GM21515 (cell line): ENCODE measurements around the gene PPP1R18.
"Not testable (repeated sequence)": the region's sequence is repeated elsewhere in the genome, so short reads cannot be mapped to it uniquely, and the experiment has no call there.

Experiments used
- ATAC-seq: cut with Tn5 transposase; IDR thresholded peaks from one replicate; pipeline ENCODE4 v1.9.1; 2021; ENCODE audit not compliant: unreplicated experiment

Gene PPP1R18, protein sequence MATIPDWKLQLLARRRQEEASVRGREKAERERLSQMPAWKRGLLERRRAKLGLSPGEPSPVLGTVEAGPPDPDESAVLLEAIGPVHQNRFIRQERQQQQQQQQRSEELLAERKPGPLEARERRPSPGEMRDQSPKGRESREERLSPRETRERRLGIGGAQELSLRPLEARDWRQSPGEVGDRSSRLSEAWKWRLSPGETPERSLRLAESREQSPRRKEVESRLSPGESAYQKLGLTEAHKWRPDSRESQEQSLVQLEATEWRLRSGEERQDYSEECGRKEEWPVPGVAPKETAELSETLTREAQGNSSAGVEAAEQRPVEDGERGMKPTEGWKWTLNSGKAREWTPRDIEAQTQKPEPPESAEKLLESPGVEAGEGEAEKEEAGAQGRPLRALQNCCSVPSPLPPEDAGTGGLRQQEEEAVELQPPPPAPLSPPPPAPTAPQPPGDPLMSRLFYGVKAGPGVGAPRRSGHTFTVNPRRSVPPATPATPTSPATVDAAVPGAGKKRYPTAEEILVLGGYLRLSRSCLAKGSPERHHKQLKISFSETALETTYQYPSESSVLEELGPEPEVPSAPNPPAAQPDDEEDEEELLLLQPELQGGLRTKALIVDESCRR

DNA sequence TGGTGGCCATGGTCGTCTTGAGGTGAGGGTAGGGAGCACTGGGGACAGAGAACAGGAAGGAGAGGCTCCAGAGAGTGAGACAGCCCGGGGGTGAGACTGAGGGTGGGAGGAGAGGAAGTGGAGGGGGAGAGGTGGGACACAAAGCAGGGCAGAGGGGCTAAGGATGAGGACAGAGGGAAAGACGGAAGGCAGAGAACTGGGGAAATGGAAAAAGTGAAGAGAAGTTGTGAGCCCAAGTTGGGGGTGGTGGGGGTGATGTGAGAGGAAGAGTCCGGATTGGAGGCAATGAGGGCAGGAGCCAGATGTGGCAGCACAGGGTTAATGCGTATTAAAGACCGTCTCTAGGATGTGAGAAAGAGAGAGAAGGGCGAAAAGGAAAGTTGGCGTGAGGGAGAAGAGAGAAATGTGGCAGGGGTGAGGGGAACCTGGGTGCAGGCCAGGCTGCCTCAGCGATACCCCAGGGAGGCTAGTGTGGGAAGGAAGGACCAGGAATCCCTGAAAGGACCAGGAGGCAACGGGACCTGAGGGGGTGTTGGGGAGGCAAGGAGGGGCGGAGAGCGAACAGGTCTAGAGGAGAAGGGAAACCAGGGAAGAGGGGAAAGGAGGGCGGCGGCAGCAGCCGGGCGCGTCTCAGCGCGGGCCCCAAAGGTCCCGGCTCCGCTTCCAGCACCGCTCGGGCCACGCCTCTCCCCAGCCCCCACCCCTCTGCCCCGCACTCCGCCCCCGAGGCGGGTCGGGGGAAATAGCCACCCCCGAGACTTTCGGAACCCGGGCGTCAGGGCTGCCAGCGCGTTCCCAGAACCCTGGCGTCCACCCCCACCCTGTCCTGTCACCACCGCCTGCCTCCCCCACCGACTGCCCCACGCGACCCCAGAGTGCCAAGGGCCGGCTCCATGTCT lies at the start of gene PPP1R18:
TSS of gene PPP1R18 (minus strand) at position 637 of the 899 bp plus-strand sequence. CDS start at position 10, 627 bp downstream.
- no peak for ATAC-seq

DNA sequence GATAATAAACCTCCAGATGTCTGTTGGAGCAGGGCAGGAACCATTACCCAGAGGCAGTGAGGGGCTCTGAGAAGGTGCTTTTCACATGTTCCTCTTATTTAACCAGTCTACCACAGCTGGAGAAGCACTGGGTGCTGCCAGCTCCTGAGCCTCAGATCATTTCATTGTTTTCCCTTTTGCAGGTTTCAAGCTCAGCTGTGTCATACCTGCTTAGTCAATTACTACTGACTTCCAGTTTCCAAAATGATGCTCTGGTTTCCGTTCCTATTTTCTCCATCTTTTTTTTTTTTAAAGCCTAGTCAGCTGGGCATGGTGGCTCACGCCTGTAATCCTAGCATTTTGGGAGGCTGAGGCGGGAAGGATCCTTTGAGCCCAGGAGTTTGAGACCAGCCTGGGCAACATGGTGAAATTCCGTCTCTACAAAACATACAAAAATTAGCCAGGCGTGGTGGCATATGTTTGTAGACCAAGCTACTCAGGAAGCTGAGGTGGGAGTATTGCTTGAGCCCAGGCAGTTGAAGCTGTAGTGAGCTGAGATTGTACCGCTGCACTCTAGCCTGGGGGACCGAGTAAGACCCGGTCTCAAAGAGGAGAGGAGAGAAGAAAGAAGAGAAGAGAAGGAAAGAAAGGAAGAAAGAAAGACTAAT lies 49.3 kb upstream of the PPP1R18 start:
- no peak for ATAC-seq

DNA sequence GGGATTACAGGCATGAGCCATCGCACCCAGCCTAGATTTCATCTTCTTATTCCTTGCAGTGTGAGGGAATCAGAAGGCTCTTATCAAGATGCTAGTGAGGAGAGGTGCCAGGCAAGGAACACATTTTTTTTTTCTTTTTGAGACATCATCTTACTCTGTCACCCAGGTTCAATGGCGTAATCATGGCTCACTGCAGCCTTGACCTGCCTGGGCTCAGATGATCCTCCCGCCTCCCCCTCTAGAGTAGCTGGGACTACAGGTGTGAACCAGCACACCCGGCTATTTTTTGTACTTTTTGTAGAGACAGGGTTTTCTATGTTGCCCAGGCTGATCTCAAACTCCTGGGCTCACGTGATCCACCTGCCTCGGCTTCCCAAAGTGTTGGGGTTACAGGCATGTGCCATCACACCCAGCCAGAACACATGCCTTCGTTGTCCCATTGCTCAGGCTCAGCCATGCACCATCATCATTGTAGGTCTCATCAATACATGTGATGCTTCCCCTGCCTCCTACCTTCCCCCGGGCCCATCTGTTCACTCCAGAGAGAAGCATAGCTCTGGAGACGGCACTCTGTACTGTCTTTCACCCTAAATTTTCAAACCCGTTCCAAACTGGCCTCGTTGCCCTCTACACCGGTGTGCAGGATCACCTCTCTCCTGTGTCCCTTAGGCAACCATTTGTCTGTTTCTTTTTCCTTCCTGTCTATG lies 45.9 kb upstream of the PPP1R18 start:
- no peak for ATAC-seq

DNA sequence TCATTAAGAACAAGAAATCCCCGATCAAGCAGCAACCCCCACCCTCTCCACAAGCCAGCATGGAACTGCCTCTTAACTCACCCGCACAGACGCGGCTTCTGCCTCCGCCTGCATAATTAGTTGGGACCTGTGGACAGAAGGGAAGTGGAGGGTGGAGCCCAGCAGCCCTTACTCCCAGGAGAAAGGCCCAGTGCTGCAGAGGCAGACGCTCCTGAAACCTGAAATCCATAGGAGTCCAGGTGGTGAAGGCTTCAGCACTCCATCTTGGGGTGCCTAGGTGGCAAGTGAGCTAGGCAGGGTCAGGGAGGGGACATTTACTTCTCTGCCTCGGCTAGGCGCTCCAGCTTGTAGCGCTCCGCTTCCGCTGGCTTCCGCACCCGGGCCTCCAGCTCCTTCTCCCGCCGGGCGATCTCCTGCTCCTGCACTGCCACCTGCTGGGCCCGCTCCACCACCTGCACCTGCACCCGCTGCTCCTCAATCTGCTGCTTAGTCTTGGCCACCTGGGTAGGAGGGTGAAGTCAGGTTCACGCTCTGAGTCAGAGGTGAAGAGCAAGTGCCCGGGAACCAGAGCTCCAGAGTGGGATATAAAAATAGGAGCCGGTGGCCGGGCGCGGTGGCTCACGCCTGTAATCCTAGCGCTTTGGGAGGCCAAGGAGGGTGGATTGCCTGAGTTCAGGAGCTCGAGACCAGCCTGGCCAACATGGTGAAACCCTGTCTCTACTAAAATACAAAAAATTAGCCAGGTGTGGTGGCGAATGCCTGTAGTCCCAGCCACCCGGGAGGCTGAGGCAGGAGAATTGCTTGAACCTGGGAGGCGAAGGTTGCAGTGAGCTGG lies 44.4 kb upstream of the PPP1R18 start:
- no peak for ATAC-seq

DNA sequence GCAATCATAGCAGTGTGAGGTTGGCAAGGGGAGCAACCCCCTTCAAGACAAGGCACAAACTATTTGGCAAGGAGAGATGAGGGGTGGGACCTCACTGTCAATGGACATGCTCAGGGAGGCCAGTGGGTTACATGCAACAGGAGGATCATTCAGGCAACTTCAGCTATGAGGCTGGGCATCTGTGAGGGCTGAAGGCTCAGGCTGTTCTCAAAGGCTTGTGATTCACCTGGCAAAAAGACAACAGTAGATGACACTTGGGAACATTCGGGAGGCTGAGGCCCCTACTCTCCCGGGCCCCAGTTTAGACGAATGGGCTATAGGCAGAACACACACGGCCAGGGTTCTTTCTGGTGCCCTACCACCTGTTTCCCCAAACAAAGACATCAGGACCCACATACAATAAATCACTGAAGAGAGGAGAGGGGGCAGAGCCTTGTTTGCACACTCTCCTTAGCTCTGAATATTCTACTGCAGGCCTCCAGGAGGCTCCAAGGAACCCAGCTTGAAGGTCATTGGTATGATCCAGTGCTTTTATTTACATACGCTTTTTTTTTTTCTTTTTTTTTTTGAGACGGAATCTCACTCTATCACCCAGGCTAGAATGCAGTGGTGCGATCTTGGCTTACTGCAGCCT lies 41.6 kb upstream of the PPP1R18 start:
- no peak for ATAC-seq

DNA sequence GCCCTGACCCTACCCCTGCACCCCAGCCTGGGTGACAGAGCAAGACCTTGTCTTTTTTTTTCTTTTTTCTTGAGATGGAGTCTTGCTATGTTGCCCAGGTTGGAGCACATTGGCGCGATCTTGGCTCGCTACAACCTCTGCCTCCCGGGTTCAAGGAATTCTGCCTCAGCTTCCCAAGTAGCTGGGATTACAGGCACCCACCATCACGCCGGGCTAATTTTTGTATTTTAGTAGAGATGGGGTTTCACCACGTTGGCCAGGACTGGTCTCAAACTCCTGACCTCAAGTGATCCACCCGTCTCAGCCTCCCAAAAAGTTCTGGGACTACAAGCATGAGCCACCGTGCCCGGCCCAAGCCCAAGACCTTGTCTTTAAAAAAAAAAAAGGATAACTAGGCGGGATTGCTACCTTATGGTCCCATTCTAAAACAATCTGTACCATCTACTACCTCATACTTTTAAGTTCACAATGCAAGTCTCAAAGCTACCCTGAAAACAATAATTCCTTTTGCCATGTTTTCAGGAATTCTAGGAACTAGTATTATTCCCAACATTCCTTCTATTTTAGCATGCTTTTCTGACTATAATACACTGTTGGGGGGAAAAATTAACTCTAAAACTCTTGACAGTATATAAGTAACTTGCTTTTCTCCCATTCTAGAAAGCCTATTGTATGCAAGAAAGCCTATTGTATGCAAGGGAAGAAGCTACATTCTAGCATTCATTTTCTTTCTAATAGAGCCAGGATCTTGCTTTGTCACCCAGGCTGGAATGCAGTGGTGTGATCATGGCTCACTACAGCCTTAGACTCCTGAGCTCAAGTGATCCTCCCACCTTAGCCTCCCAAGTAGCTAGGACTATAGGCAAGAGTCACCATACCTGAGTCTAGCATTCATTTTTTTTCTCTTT lies 40.3 kb upstream of the PPP1R18 start:
- ATAC-seq = no peak

DNA sequence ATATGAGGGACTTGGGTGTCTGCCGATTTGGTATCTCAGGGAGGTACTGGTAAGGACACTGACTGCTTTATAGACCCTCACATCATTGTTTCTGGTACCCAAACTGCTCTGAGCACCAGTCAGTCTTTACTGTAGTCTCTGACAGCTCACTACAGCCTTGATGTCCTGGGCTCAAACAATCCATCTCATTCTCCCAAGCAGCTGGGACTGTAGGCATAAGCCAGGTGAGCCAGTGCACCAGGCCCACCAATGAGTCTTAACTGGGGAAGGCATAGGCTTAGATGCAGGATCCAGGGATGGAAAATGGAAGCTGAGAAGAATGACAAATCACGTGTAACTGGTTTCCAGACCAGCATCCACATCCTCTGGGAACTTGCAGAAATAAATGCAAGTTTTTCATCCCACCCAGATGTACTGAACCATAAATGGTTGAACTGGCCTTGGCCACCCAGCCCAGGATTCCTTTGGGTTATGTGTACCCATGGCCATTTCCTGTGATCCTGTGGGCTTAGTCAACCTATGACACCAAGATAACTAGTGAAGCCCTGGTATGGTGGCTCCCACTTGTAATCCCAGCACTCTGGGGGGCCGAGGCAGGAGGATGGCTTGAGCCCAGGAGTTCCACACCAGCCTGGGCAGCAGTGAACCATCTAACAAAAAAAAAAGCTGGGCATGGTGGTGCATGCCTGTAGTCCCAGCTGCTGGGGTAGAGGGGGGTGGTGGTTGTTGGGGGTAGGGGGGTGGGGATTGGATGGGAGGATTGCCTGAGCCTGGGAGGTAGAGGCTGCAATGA lies 39.5 kb upstream of the PPP1R18 start:
- ATAC-seq = no peak

DNA sequence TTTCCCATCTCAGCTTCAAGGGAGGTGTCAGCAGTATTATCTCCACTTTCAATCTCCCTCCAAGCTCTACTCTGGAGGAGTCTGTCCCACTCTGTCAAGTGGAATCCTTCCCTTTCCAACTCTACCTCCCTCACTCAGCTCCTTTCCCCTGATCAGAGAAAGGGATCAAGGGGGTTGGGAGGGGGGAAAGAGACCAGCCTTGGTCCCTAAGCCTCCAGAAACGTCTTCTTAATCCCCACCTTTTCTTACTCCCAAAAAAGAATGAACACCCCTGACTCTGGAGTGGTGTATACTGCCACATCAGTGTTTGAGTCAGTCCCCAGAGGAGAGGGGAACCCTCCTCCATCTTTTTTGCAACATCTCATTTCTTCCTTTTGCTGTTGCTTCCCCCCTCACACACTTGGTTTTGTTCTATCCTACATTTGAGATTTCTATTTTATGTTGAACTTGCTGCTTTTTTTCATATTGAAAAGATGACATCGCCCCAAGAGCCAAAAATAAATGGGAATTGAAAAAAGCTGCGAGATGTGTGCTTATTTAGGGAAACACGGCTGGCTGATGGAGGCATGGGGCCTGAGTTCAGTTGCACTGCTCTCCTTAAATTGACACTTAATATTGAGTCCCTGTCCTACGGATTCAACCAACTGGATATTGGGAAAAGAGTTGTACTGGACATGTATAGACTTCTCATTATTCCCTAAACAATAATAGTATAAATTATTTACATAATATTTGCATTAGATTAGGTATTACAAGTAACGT lies 38.6 kb upstream of the PPP1R18 start:
- ATAC-seq = no peak

DNA sequence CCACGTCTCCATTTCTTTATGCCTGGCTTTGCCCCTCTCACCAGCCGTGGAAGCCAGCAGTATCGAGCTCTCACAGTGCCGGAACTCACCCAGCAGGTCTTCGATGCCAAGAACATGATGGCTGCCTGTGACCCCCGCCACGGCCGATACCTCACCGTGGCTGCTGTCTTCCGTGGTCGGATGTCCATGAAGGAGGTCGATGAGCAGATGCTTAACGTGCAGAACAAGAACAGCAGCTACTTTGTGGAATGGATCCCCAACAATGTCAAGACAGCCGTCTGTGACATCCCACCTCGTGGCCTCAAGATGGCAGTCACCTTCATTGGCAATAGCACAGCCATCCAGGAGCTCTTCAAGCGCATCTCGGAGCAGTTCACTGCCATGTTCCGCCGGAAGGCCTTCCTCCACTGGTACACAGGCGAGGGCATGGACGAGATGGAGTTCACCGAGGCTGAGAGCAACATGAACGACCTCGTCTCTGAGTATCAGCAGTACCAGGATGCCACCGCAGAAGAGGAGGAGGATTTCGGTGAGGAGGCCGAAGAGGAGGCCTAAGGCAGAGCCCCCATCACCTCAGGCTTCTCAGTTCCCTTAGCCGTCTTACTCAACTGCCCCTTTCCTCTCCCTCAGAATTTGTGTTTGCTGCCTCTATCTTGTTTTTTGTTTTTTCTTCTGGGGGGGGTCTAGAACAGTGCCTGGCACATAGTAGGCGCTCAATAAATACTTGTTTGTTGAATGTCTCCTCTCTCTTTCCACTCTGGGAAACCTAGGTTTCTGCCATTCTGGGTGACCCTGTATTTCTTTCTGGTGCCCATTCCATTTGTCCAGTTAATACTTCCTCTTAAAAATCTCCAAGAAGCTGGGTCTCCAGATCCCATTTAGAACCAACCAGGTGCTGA lies 37.6 kb upstream of the PPP1R18 start:
- ATAC-seq = not testable (repeated sequence)

DNA sequence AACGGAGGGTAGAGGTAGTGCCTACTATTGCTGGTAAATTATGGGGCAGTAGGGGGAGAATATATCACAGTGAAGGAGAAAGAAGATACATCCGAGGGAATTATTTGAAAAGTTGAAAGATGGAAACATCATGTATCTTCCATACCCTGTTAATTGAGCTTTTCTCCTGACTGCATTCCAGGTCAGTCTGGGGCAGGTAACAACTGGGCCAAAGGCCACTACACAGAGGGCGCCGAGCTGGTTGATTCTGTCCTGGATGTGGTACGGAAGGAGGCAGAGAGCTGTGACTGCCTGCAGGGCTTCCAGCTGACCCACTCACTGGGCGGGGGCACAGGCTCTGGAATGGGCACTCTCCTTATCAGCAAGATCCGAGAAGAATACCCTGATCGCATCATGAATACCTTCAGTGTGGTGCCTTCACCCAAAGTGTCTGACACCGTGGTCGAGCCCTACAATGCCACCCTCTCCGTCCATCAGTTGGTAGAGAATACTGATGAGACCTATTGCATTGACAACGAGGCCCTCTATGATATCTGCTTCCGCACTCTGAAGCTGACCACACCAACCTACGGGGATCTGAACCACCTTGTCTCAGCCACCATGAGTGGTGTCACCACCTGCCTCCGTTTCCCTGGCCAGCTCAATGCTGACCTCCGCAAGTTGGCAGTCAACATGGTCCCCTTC lies 36.9 kb upstream of the PPP1R18 start:
- not testable (repeated sequence) for ATAC-seq

DNA sequence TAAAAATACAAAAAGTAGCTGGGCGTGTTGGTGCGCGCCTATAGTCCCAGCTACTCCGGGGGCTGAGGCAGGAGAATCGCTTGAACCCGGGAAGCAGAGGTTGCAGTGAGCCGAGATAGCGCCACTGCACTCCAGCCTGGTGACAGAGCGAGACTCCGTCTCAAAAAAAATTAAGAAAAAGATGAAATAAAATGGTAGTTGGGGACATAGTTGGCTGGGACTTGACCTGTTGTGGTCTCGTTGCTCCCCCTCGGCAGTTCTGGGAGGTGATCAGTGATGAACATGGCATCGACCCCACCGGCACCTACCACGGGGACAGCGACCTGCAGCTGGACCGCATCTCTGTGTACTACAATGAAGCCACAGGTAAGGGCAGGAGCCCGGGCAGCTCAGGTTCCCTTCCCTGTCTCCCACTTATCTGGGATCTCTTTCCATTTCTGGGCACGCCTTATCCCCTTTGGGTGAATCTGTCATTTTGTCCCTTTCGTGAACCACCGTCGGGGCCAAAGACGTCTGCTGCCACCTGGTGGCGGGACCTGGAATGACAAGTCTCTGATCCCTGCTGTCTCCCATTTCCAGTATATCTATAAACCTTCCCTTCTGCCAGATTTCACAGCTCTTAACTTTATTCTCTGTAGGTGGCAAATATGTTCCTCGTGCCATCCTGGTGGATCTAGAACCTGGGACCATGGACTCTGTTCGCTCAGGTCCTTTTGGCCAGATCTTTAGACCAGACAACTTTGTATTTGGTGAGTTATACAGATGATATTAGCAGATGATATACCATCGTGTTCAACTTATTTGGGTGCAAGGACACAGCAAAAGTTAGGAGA lies 36.1 kb upstream of the PPP1R18 start:
- no peak for ATAC-seq

DNA sequence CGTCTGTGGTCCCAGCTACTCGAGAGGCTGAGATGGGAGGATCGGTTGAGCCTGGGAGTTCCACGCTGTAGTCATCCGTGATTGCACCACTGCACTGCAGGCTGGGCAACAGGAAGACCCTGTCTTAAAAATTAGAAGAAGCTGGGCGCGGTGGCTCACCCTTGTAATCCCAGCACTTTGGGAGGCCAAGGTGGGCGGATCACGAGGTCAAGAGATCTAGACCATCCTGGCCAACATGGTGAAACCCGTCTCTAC lies 35.5 kb upstream of the PPP1R18 start:
- not testable (repeated sequence) for ATAC-seq

DNA sequence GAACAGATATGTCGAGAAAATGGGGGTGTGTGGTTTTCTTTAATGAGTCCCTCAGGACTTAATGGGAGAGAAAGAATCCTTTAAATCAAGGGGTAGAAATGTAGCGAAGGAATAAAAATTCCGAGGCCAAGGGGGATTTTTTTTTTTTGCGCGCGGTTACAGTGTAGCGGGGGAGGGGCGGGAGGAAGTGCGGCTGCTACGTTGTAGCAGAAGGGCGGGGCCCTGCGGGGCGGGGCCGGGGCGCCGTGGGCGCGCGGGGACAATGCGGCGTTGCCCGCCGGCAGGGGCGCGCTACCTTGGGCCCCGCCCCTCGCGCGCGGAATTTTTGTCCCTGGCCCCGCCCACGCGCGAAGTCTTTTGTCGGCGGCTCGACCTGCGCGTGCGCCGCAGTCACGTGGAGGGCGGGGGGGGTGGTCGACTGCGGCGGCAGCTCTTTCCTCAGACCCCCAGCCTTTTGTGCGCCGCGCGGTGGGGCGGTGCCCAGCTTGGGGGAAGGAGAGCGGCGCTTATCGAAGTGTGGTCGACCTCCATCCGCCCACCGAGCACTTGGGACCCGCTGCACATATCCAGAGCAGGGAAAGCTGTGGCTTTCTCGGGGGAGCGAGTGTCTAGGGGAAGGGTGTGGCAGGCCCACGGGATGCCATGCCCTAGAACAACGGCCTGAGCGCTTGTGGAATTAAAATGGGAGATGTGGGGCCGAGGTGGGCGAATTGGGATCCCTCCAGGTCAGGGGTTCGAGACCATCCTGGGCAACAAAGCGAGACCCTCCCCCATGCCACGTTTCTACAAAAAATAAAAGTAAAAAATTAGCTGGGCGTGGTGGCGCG lies 35.0 kb upstream of the PPP1R18 start:
- ATAC-seq = no peak
